B cell (primary cell): ENCODE results near the gene TAGLN3. TPM values are rescaled to one million over a fixed set of nuclear protein-coding genes. Genes with fewer than 3 reads are reported as not detected.

Source experiments
- ATAC-seq: fragments of 200-7000 bp; cut with Tn5 transposase; one replicate; pipeline ENCODE4 v1.10.0; 2021; ENCODE audit warnings: low read depth, mild to moderate bottlenecking, moderate number of reproducible peaks, moderate library complexity
- CTCF ChIA-PET: fragments of 350-600 bp; sonication (Branson Sonifier 250); formaldehyde crosslinking; loops from one replicate; lab custom pipeline; 2021; ENCODE audit warnings: antibody characterized with exemption, inconsistent platforms; lab: Charles Lee
- POLR2A ChIA-PET: fragments of 350-600 bp; sonication (Branson Sonifier 250); formaldehyde crosslinking; loops from one replicate; lab custom pipeline; 2021; ENCODE audit warnings: antibody characterized with exemption; lab: Charles Lee
- DNase-seq: peaks from one replicate; pipeline ENCODE4 v3.0.0; 2013
- H2AFZ ChIP-seq: 2 replicates; pipeline ENCODE4 v1.6.1; 2012; ENCODE audit warnings: mild to moderate bottlenecking, low read depth, low read length; ENCODE audit not compliant: insufficient read depth, poor library complexity, severe bottlenecking
- H3K27ac ChIP-seq, 2 donors: 1 replicate in 1 of 2; 2 replicates in 1 of 2; pipeline ENCODE4 v1.5.1; 2012 to 2013; ENCODE audit warnings: low read length in 2 of 2, mild to moderate bottlenecking in 2 of 2, moderate library complexity in 1 of 2
- H3K27me3 ChIP-seq, 4 experiments: fragments of 200-600 bp in 1 of 4; sonication (generic) in 1 of 4; replicated peaks in 1 of 4; 1 replicate in 2 of 4; 2 replicates in 2 of 4; pipeline versions ENCODE4 v1.6.1 to v1.7.0; 2013 to 2016; ENCODE audit warnings: low read length in 3 of 4, mild to moderate bottlenecking in 2 of 4, mixed read lengths in 1 of 4, moderate library complexity in 1 of 4; ENCODE audit not compliant: insufficient read depth in 4 of 4, control insufficient read depth in 3 of 4; ENCODE audit errors: control extremely low read depth in 1 of 4
- H3K36me3 ChIP-seq, 2 experiments: replicated peaks in 1 of 2; 1 replicate in 1 of 2; 2 replicates in 1 of 2; pipeline versions ENCODE4 v1.6.1 to v1.7.1; 2013; ENCODE audit warnings: low read length in 1 of 2; ENCODE audit not compliant: insufficient read depth in 2 of 2, control insufficient read depth in 1 of 2; ENCODE audit errors: control extremely low read depth in 1 of 2, extremely low read depth in 1 of 2
- H3K4me1 ChIP-seq, 2 donors: fragments of 200-600 bp in 1 of 2; sonication (generic) in 1 of 2; 1 replicate in 1 of 2; 2 replicates in 1 of 2; pipeline versions ENCODE4 v1.5.1 to v1.6.1; 2013 to 2017; ENCODE audit warnings: low read length in 2 of 2; ENCODE audit not compliant: control insufficient read depth in 2 of 2, insufficient read depth in 2 of 2
- H3K4me2 ChIP-seq: replicated peaks from 2 replicates; pipeline ENCODE3; 2012; ENCODE audit warnings: mild to moderate bottlenecking, low read depth, low read length; ENCODE audit not compliant: poor library complexity, severe bottlenecking
- H3K4me3 ChIP-seq, 5 experiments: fragments of 200-600 bp in 1 of 5; sonication (generic) in 1 of 5; 1 replicate in 3 of 5; 2 replicates in 2 of 5; pipeline versions ENCODE4 v1.5.1 to v1.7.0; 2011 to 2016; ENCODE audit warnings: low read length in 4 of 5, mild to moderate bottlenecking in 4 of 5, low read depth in 2 of 5, control low read depth in 1 of 5, moderate library complexity in 1 of 5; ENCODE audit not compliant: insufficient read depth in 1 of 5; ENCODE audit errors: control extremely low read depth in 1 of 5, extremely low read depth in 1 of 5
- H3K79me2 ChIP-seq: fragments of 200-600 bp; sonication (generic); one replicate; pipeline ENCODE4 v1.6.0; 2016; ENCODE audit warnings: low read length; ENCODE audit not compliant: control insufficient read depth, insufficient read depth
- H3K9ac ChIP-seq: fragments of 200-600 bp; sonication (generic); 2 replicates; pipeline ENCODE4 v1.6.1; 2017; ENCODE audit warnings: mild to moderate bottlenecking, low read length, moderate library complexity
- H3K9me3 ChIP-seq, 3 donors: one replicate each; pipeline versions ENCODE4 v1.6.1 to v1.7.1; 2013; ENCODE audit warnings: low read length in 2 of 3; ENCODE audit not compliant: control insufficient read depth in 2 of 3, insufficient read depth in 1 of 3; ENCODE audit errors: control extremely low read depth in 1 of 3
- H4K20me1 ChIP-seq: 2 replicates; pipeline ENCODE4 v1.6.0; 2012; ENCODE audit warnings: mild to moderate bottlenecking, low read length; ENCODE audit not compliant: insufficient read depth, control insufficient read depth, poor library complexity, severe bottlenecking
- H3K27ac Mint-ChIP-seq: one replicate; pipeline ENCODE4 v1.8.0; 2021; ENCODE audit warnings: mixed read lengths
- H3K27me3 Mint-ChIP-seq: one replicate; pipeline ENCODE4 v1.8.0; 2021; ENCODE audit warnings: mixed read lengths
- H3K4me1 Mint-ChIP-seq: one replicate; pipeline ENCODE4 v1.8.0; 2021; ENCODE audit warnings: mixed read lengths
- H3K4me3 Mint-ChIP-seq: one replicate; pipeline ENCODE4 v1.8.0; 2021; ENCODE audit warnings: mixed read lengths
- H3K9me3 Mint-ChIP-seq: one replicate; pipeline ENCODE4 v1.8.0; 2022; ENCODE audit warnings: mixed read lengths; ENCODE audit not compliant: insufficient read depth
- EZH2 ChIP-seq: IDR thresholded peaks from 2 replicates; pipeline ENCODE4 v1.6.1; 2012; ENCODE audit warnings: borderline replicate concordance, low read depth, mild to moderate bottlenecking, moderate library complexity, low read length; ENCODE audit not compliant: insufficient read depth, poor library complexity, severe bottlenecking
- WGBS: methylation state at CpG from one replicate; pipeline ENCODE4 v1.1.5; 2013; ENCODE audit warnings: missing lambda C conversion rate; ENCODE audit not compliant: insufficient coverage; 5-methylcytosine and 5-hydroxymethylcytosine counted together
- intact Hi-C: fragments of 100-400 bp; cut with micrococcal nuclease; formaldehyde crosslinking; loops from one replicate; pipeline ENCODE4 v1.10.0; 2022
- polyA plus RNA-seq: library from polyadenylated mRNA; depleted of rRNA; stranded (reverse); fragments of >200 nt; gene quantifications from 2 replicates; pipeline ENCODE4 v1.2.3, GENCODE V29; 2012
- total RNA-seq, 2 donors: library from RNA; stranded (reverse); fragments of 120-200 nt in 1 of 2; gene quantifications; 1 replicate in 1 of 2; 2 replicates in 1 of 2; pipeline versions ENCODE4 v1.2.3 to v1.2.4, GENCODE V29; 2013 to 2022
- TF ChIP-seq, protein P1 (sequence below): fragments of 200-600 bp; IDR thresholded peaks from one replicate; pipeline ENCODE4 v1.8.0; 2022; ENCODE audit warnings: antibody characterized with exemption, mild to moderate bottlenecking

TAGLN3 gene
- total and polyA plus RNA-seq, 2 donors (not counting 1 experiment from before 2014, with no cell fraction given) = not detected

- H3K4me2 ChIP-seq = no peak overlapping the region
- 100% methylated on average over 1 of the region's 5 CpGs for WGBS
- ATAC-seq (no peak), DNase-seq (no peak)
- no peaks in the 10 kb centered on the region for H3K36me3 ChIP-seq
- Mint-ChIP-seq H3K9me3 (no peaks in the 10 kb centered on the region), H3K27me3 (peaks cover 9% of the 10 kb centered on the region), H3K4me1 (no peaks in the 10 kb centered on the region), H3K4me3 (no peak overlapping the region), H3K27ac (no peak overlapping the region)
- no peak overlapping the region for H3K27ac ChIP-seq
- H4K20me1 ChIP-seq = no peaks in the 10 kb centered on the region
- H2AFZ ChIP-seq = no peak overlapping the region
- ChIA-PET CTCF (interaction anchor here (1.0 to 1.2 kb wide), 2 partner anchors 14 to 17 kb away, joined by 3 read pairs; no protein-coding TSS in a partner anchor), POLR2A (no interaction called here)
- no peak for TF ChIP-seq EZH2
- TF ChIP-seq, protein P1, sequence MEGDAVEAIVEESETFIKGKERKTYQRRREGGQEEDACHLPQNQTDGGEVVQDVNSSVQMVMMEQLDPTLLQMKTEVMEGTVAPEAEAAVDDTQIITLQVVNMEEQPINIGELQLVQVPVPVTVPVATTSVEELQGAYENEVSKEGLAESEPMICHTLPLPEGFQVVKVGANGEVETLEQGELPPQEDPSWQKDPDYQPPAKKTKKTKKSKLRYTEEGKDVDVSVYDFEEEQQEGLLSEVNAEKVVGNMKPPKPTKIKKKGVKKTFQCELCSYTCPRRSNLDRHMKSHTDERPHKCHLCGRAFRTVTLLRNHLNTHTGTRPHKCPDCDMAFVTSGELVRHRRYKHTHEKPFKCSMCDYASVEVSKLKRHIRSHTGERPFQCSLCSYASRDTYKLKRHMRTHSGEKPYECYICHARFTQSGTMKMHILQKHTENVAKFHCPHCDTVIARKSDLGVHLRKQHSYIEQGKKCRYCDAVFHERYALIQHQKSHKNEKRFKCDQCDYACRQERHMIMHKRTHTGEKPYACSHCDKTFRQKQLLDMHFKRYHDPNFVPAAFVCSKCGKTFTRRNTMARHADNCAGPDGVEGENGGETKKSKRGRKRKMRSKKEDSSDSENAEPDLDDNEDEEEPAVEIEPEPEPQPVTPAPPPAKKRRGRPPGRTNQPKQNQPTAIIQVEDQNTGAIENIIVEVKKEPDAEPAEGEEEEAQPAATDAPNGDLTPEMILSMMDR = no peak
- intact Hi-C loops = no loop called here
- H3K4me3 ChIP-seq = no peak overlapping the region
- H3K79me2 ChIP-seq = no peaks in the 10 kb centered on the region
- H3K4me1 ChIP-seq = no peaks in the 10 kb centered on the region
- no peaks in the 10 kb centered on the region for H3K27me3 ChIP-seq
- no peaks in the 10 kb centered on the region for H3K9me3 ChIP-seq
- H3K9ac ChIP-seq = no peak overlapping the region
These were observed 32.2 kb downstream of the TAGLN3 start for GRCh38 chr3:112030901-112031300.

GRCh38 chr3:112032098-112032731, 33.5 kb downstream of the TAGLN3 start:
- H3K27ac Mint-ChIP-seq = no peak overlapping the region
- no peak for DNase-seq
- 93% methylated on average over 4 of the region's 5 CpGs for WGBS
- Histone ChIP-seq H3K4me1 (no peaks in the 10 kb centered on the region), H3K36me3 (no peaks in the 10 kb centered on the region), H2AFZ (no peak overlapping the region), H3K9ac (no peak overlapping the region), H3K9me3 (no peaks in the 10 kb centered on the region), H4K20me1 (no peaks in the 10 kb centered on the region), H3K4me2 (no peak overlapping the region), H3K4me3 (no peak overlapping the region), H3K79me2 (no peaks in the 10 kb centered on the region), H3K27me3 (no peaks in the 10 kb centered on the region), H3K27ac (no peak overlapping the region)
- no peak overlapping the region for H3K4me3 Mint-ChIP-seq
- ChIA-PET CTCF (interaction anchor here (0.8 kb wide), 1 partner anchor 11 kb away, joined by 4 read pairs; no protein-coding TSS in a partner anchor), POLR2A (no interaction called here)
- H3K4me1 Mint-ChIP-seq = no peaks in the 10 kb centered on the region
- H3K27me3 Mint-ChIP-seq = peaks cover 6% of the 10 kb centered on the region
- intact Hi-C loops = no loop called here
- no peak for TF ChIP-seq EZH2
- TF ChIP-seq, protein P1 = no peak
- no peaks in the 10 kb centered on the region for H3K9me3 Mint-ChIP-seq
- ATAC-seq = no peak
